Panc1 (cell line): ENCODE results near the gene SPECC1.

Experiments
- CTCF ChIP-seq: fragments of 450-650 bp; IDR thresholded peaks from 2 replicates; pipeline ENCODE4 v1.5.1; 2017; ENCODE audit warnings: mild to moderate bottlenecking
- POLR2AphosphoS5 ChIP-seq: IDR thresholded peaks from 2 replicates; pipeline ENCODE4 v1.6.1; 2012; ENCODE audit warnings: mild to moderate bottlenecking, low read depth, low read length, moderate library complexity
- REST ChIP-seq, 2 experiments: IDR thresholded peaks; 2 replicates each; pipeline ENCODE4 v1.6.1; 2011 to 2012; ENCODE audit warnings: low read depth in 2 of 2, control low read depth in 1 of 2, low read length in 1 of 2, mild to moderate bottlenecking in 1 of 2, moderate library complexity in 1 of 2; ENCODE audit not compliant: insufficient read depth in 1 of 2

DNA sequence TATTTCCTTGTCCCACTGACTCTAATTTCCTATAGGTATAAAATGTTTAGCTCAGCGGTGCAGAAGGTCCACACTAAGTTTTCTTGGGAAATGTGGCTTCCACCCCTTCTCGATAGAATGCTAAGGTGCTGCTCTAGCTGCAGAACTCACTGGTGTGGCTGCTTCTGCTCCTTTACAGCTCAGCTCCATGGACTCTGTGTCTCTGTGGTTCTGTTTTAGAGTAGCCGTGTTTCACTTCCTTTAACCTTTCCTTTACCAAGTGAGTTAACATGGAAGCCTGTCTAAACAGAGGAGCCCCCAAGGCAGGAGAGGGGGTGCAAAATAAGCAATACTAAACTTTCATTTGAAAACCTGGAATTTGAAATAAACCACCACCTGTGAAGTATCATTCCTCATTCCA is 65.3 kb downstream of the SPECC1 start:
- TF ChIP-seq CTCF, result no peak
- TF ChIP-seq POLR2AphosphoS5, result no peak
- TF ChIP-seq REST (IDR thresholded peaks at IDR 0.05; ENCODE audit: insufficient read depth in 1 of 2, low read depth in 2 of 2, low read length in 1 of 2), result no peak
